Gastroesophageal sphincter (tissue), 3 donors: ENCODE data around the gene OCSTAMP.

Experiments
- CTCF ChIP-seq, 4 experiments: fragments of 200-600 bp in 2 of 4; fragments of 450-650 bp in 2 of 4; sonication (generic) in 1 of 4; IDR thresholded peaks; one replicate each; pipeline ENCODE4 v1.5.1; 2017 to 2019; ENCODE audit warnings: antibody characterized with exemption in 4 of 4, mild to moderate bottlenecking in 2 of 4, moderate library complexity in 2 of 4
- EP300 ChIP-seq: sonication (generic); formaldehyde crosslinking; IDR thresholded peaks from one replicate; pipeline ENCODE4 v1.6.1; 2017; ENCODE audit warnings: antibody characterized with exemption, mild to moderate bottlenecking
- POLR2A ChIP-seq, 2 donors: fragments of 450-650 bp; IDR thresholded peaks; one replicate each; pipeline ENCODE4 v1.6.1; 2017; ENCODE audit warnings: antibody characterized with exemption in 2 of 2, mild to moderate bottlenecking in 2 of 2, moderate library complexity in 1 of 2

- TF ChIP-seq CTCF (IDR thresholded peaks at IDR 0.05) (no peak), EP300 (no peak), POLR2A (IDR thresholded peaks at IDR 0.05) (no peak)
These were observed 29.9 kb downstream of the OCSTAMP start for GRCh38 chr20:46520540-46520939.
